ENCODE results near the gene FXR1. TPM values are rescaled to one million over a fixed set of nuclear protein-coding genes. Genes with fewer than 3 reads are reported as not detected.

The FXR1 gene
- total RNA-seq, 1 experiment from 2014 or later = 245 TPM

DNA sequence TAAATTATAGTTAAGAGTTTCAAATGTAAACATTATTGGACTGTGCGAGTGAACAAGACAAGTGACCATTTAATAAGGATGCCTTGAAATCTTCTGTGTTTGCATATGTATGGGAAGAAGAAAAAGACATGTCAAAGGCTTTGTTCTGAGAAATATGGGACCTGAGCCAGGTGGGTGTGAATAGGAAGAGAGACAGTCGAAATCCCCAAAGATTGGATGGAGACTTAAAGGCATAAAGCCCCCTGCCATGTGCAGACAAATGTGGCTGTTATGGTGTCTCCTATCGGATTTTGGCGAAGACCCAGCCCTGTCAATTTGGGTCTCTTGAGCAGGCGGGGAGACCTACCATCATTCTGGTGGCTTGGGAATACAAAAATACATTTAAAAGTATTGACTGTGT is 16.9 kb downstream of the FXR1 start:
- Mint-ChIP-seq H3K9me3 (peaks cover 5% of the 10 kb centered on the region; the same call in 1 of the 2 replicates), H3K36me3 (peaks cover 13% of the 10 kb centered on the region), H3K27me3 (ENCODE audit: low read depth) (no peaks in the 10 kb centered on the region), H3K27ac (peak overlapping the region; percentile 82), H3K4me1 (peaks cover 55% of the 10 kb centered on the region), H3K4me3 (no peak overlapping the region)
- no peak for TF ChIP-seq ATF2 (CRISPR knock-in tag; IDR thresholded peaks at IDR 0.05; ENCODE audit: borderline replicate concordance, low read depth)
- TF ChIP-seq, protein P1, sequence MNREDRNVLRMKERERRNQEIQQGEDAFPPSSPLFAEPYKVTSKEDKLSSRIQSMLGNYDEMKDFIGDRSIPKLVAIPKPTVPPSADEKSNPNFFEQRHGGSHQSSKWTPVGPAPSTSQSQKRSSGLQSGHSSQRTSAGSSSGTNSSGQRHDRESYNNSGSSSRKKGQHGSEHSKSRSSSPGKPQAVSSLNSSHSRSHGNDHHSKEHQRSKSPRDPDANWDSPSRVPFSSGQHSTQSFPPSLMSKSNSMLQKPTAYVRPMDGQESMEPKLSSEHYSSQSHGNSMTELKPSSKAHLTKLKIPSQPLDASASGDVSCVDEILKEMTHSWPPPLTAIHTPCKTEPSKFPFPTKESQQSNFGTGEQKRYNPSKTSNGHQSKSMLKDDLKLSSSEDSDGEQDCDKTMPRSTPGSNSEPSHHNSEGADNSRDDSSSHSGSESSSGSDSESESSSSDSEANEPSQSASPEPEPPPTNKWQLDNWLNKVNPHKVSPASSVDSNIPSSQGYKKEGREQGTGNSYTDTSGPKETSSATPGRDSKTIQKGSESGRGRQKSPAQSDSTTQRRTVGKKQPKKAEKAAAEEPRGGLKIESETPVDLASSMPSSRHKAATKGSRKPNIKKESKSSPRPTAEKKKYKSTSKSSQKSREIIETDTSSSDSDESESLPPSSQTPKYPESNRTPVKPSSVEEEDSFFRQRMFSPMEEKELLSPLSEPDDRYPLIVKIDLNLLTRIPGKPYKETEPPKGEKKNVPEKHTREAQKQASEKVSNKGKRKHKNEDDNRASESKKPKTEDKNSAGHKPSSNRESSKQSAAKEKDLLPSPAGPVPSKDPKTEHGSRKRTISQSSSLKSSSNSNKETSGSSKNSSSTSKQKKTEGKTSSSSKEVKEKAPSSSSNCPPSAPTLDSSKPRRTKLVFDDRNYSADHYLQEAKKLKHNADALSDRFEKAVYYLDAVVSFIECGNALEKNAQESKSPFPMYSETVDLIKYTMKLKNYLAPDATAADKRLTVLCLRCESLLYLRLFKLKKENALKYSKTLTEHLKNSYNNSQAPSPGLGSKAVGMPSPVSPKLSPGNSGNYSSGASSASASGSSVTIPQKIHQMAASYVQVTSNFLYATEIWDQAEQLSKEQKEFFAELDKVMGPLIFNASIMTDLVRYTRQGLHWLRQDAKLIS (CRISPR knock-in tag; IDR thresholded peaks at IDR 0.05; ENCODE audit: borderline replicate concordance) = no peak
- no peak for TF ChIP-seq ZNF138 (CRISPR knock-in tag; conservative IDR thresholded peaks at IDR 0.05)
- ATAC-seq (no peak), DNase-seq (ENCODE audit: low spot score) (no peak)
- ChIA-PET POLR2A (no interaction called here), CTCF (no interaction called here)

DNA sequence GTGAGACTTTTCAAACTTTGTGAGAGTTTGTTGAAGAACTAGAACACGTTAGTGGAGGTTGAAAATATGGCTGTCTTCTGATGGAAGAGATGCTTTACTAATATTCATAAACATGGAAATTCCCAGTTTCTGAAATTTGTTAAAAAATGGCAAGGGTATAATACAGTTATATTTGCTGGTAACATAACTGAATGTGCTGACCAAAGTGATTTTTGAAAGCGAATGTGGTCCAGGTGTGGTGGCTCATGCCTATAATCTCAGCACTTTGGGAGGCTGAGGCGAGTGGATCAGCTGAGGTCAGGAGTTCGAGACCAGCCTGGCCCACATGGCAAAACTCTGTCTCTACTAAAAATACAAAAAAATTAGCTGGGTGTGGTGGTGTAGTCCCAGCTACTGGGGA is 18.1 kb downstream of the FXR1 start:
- ATAC-seq (no peak), DNase-seq (ENCODE audit: low spot score) (no peak)
- H3K4me3 Mint-ChIP-seq = no peak overlapping the region
- no peaks in the 10 kb centered on the region for H3K27me3 Mint-ChIP-seq (ENCODE audit: low read depth)
- H3K9me3 Mint-ChIP-seq = peaks cover 5% of the 10 kb centered on the region; the same call in 1 of the 2 replicates
- ChIA-PET POLR2A (no interaction called here), CTCF (no interaction called here)
- TF ChIP-seq NR1H2 (CRISPR knock-in tag; IDR thresholded peaks at IDR 0.05) (no peak), ZNF263 (CRISPR knock-in tag; IDR thresholded peaks at IDR 0.05; ENCODE audit: low read depth) (no peak), GRHL2 (CRISPR knock-in tag; IDR thresholded peaks at IDR 0.05; ENCODE audit: insufficient replicate concordance, severe bottlenecking) (no peak), ZNF512 (CRISPR knock-in tag; IDR thresholded peaks at IDR 0.05; ENCODE audit: borderline replicate concordance) (no peak), ZNF121 (CRISPR knock-in tag; IDR thresholded peaks at IDR 0.05) (no peak), SMAD3 (CRISPR knock-in tag; IDR thresholded peaks at IDR 0.05; ENCODE audit: borderline replicate concordance) (no peak), IRF2 (CRISPR knock-in tag; IDR thresholded peaks at IDR 0.05; ENCODE audit: borderline replicate concordance, low read depth) (no peak), E2F1 (CRISPR knock-in tag; IDR thresholded peaks at IDR 0.05) (no peak)
- TF ChIP-seq, protein P2, sequence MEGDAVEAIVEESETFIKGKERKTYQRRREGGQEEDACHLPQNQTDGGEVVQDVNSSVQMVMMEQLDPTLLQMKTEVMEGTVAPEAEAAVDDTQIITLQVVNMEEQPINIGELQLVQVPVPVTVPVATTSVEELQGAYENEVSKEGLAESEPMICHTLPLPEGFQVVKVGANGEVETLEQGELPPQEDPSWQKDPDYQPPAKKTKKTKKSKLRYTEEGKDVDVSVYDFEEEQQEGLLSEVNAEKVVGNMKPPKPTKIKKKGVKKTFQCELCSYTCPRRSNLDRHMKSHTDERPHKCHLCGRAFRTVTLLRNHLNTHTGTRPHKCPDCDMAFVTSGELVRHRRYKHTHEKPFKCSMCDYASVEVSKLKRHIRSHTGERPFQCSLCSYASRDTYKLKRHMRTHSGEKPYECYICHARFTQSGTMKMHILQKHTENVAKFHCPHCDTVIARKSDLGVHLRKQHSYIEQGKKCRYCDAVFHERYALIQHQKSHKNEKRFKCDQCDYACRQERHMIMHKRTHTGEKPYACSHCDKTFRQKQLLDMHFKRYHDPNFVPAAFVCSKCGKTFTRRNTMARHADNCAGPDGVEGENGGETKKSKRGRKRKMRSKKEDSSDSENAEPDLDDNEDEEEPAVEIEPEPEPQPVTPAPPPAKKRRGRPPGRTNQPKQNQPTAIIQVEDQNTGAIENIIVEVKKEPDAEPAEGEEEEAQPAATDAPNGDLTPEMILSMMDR (IDR thresholded peaks at IDR 0.05) = no peak
- H3K27ac Mint-ChIP-seq = peak overlapping the region; percentile 38
- H3K4me1 Mint-ChIP-seq = peaks cover 49% of the 10 kb centered on the region
- H3K36me3 Mint-ChIP-seq = peaks cover 23% of the 10 kb centered on the region
